Activated naive CD4-positive, alpha-beta T cell treated with Interleukin-2 at 50 U/mL for 16 hours (primary cell): Measurements from ENCODE around the gene CCNO.

Source experiments
- DNase-seq: peaks from one replicate; pipeline ENCODE4 v3.0.0-alpha.2; 2020

The CCNO gene, protein sequence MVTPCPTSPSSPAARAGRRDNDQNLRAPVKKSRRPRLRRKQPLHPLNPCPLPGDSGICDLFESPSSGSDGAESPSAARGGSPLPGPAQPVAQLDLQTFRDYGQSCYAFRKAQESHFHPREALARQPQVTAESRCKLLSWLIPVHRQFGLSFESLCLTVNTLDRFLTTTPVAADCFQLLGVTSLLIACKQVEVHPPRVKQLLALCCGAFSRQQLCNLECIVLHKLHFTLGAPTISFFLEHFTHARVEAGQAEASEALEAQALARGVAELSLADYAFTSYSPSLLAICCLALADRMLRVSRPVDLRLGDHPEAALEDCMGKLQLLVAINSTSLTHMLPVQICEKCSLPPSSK

DNA sequence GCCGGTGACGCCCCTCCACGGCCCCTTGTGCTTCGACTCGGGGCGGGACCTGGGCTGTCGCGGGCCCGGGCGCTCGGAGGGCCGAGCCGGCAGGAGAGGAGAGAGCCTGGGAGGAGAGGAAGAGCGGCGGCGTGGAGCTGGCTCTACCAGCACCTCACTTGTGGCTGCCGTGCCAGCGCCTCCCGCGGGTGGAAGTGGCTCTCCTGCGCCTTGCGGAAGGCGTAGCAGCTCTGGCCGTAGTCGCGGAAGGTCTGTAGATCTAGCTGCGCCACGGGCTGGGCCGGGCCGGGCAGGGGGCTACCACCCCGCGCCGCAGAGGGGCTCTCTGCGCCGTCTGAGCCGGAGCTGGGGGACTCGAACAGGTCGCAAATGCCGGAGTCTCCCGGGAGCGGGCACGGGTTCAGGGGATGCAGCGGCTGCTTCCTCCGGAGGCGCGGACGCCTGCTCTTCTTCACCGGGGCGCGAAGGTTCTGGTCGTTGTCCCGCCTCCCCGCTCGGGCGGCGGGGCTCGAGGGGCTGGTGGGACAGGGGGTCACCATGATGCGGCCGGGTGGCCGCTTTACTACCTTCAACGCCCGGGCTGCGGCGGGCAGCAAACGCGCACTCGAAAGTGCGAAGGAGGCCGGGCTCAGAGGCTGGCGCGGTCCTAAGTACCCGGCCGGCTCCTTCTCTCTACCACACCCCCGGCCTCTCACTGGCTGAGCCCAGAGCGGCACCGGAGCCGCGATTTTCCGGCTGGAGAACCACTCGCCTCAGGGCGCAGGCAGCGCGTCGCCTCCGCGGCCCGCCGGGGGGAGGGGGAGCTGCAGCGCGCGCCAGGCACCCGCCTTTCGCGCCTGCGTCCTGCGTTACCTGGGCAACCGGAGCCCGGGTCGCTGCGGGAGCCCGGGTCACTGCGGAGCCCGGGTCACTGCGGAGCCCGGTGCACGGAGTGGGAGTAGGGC lies at the start of gene CCNO:
Gene CCNO (minus strand): TSS at position 624 of the 944 bp plus-strand sequence. CDS start 85 bp downstream, at position 539.
- DNase-seq, result peak; percentile 63

DNA sequence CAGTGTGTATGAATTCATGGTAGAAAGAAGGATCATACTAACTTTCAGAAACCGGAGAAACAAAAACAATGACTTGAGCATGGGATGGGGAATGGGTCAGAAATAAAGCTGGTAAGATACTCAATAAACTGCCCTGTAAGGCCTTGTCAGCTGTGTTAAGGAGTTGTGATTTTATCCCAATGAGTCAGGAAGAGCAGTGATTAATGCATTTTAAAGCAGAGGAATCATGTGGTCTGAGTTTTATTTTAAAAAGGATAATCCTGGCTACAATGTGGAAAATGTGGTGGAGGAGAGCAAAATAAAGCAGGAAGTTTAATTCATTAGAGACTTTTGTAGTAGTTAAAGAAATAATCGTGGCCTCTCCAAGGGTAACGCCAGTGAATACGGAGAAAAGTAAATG lies 45.4 kb upstream of the CCNO start:
- DNase-seq, result no peak

DNA sequence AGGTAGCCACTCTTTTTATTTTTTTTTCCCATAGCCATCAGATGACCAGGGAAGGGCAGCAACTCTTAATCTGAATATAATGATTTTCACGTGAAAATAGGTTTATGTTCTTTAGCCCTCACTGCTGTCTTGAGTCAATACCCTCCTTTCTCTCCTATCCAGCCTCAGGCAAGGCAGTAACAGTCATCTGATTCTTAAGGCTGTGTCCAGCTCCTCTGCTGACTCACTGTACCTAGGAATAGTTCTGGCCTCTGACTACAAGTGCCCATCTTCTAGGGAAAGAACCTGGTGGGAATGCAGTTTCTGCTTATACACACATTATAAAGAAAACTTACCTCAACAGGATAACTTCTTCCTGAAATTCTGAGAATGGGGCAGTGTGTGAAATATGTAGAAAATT lies 43.4 kb upstream of the CCNO start:
- no peak for DNase-seq

DNA sequence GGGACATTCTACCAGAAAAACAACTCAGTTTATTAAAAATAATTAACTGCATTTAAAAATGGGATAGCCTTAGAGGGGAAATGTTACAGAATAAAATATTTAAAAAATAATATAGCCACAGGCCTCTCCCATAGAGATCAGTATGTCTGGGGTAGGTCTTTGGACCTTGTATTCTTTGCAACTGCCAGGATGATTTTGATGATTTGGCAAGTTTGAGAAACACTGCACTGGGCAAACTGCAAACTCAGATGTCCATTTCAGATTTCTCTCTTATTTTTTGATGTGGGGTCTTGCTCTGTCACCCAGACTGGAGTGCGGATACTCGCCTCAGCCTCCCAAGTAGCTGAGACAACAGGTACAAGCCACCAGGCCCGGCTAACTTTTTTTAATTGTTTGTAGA lies 24.9 kb upstream of the CCNO start:
- DNase-seq, result no peak

DNA sequence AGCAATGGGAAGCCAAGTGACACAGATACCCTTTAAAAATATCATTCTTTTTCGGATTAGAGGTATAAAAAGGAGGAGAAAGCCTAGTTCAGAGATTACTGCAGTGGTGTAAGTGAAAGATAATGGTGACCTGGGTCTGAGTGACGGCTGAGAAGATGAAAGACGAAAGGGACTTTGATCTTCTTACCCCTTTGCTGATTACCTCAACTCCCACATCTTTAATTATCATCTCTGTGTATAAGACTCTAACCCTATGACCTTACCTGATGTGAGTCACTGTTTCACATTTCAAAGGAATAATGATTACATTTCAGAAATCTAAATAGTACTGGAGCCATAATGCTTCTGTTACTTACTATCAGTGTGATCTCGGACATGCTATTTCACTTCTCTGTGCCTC lies 21.4 kb upstream of the CCNO start:
- no peak for DNase-seq

DNA sequence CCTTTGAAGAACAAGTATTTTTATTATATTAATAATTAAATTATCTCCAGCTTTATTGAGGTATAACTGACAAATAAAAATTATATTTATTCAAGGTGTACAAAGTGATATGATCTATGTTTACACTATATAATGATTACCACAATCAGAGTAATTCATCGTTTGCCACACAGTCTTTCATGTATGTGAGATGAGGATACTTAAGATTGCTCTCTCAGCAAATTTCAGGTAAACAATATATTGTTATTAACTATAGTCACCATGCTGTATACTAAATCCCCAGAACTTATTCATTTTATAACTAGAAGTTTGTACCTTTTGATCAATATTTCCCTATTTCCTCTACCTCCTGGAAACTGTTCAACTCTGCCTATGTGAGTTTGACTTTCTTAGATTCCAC lies 16.7 kb upstream of the CCNO start:
- no peak for DNase-seq

DNA sequence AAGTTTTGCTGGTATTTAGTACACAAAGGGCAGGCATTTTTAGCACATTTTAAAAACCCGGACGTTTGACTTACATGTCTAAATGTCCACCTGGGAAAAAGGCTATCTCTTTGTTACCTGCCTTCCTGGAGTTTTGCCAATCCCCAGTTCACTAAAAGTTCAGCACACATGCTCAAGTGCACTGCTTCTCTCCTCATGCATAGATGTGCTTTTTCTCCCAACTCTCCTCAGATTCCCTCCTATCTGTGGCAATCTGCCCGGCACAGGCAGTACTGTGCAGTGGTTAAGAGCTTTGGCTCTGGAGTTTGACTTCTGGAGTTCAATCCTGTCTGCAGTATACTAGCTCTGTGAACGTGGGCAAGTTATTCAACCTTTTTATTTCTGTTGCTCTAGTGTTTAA lies 8.3 kb upstream of the CCNO start:
- no peak for DNase-seq

DNA sequence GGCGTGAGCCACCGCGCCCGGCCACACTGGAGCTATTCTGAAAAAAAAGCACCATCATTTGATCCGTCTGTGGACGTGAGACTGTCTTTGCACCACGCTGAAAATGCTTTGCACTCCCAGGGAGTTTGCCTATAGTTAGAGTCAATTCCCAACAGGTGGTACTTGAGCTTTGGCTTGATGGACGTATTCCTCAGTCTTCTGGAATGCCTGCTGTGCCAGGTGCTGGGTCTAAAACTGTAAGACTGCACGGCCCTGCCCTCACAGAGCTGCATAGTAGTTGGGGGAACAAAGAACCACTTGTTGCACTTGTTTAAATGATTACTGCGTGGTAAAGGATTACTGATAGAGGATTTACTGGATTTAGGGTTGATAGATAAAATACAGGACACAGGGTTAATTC lies 3.4 kb upstream of the CCNO start:
- DNase-seq, result no peak

DNA sequence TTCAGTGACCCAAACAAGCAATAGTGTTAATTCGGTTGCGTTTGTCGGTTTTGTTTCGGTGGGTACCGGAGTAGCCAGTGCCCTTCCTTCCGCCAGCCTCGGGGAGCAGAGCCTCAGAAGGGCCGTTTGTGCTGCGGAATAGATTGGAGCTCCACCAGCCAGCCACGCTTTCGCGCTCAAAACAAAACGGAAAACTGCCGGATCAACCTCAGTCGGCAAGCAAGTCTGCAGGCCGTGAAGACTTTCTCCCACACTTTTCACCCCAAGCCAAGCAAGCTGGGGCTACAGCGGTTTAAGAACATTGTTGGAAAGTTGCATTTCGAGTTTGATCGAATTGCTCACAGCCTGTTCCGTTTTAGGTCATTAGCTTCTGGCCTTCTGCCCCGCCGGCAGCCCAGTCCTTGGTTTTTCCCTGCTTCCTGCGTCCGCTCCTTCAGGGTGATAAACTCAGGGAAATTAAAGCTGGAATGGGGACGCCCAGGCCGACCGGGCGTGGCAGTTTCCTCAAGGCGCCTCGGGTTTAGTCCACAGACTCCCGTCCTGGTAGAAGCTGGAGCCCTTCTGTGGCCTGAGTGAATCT lies 803 bp upstream of the CCNO start:
- no peak for DNase-seq

DNA sequence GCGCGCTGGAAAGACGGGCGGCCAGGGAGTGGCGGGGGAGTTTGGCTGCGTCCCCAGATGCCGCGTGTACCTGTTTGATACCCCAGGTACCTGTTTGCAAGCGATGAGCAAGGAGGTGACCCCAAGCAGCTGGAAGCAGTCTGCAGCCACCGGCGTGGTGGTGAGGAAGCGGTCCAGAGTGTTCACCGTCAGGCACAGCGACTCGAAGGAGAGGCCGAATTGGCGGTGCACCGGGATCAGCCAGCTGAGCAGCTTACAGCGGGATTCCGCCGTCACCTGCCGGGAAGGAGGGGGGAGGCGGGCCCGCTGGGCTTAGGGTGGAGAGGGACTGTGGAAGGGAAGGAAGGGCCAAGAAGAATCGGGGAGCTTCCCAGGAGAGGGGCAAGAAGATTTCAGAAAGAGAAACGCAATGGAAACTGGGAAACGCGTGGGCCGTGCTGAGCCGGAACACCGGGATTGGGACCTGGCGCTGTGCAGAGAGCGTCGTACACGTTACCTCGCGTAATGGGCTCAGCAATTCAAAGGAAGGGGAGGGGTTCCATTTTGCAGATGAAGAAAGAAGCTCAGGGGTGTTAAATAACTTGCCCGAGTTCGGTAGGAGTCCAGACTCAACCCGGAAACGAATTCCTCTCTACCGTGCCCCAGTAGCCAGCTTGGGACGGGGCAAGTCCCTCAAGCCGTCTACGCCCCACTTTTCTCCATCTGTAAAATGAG lies 980 bp downstream of the CCNO start:
- no peak for DNase-seq

DNA sequence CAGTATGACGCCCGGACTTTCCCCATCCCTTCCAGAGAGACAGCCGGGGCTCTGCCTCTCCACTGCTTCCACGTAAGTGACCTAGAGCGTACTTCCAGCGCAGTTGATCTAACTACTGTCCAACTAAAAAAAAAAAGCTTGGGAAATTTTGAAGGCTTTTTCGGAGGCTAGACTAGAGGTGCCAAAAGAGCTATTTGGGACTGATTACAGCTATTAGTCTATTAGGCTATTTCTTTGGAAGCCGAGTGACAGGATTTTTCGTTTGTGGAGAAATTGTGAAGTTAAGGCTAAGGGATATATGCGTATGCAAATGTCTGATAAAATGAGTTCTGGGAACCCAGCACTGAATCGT lies 1.5 kb downstream of the CCNO start:
- DNase-seq, result no peak

DNA sequence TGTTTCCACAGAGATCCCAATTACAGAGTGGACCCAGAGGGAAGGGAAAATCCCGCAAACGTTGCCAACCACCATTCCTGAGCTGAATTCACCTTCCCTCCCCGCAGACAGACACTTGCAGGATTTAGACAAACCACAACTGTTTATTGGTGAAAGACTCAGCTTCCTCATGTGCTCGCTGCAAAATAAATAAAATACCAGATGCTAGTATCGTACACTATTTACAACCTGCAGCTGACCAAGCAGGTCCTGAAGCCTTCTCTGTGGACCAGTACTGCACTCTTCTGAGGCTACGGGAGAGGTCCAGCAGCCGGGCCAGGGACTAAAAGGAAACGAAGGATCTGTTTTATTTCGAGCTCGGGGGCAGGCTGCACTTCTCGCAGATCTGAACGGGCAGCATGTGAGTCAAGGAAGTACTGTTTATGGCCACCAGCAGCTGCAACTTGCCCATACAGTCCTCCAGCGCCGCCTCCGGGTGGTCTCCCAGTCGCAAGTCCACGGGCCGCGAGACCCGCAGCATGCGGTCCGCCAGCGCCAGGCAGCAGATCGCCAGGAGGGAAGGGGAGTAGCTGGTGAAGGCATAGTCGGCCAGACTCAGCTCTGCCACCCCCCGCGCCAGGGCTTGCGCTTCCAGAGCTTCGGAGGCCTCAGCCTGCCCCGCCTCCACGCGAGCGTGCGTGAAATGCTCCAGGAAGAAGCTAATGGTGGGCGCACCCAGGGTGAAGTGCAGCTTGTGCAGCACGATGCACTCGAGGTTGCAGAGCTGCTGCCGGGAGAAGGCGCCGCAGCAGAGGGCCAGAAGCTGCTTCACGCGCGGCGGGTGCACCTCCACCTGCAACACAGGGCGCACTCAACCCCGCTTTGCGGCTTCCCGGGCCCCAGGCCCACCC lies 2.1 kb downstream of the CCNO start:
- DNase-seq, result peak; percentile 27

DNA sequence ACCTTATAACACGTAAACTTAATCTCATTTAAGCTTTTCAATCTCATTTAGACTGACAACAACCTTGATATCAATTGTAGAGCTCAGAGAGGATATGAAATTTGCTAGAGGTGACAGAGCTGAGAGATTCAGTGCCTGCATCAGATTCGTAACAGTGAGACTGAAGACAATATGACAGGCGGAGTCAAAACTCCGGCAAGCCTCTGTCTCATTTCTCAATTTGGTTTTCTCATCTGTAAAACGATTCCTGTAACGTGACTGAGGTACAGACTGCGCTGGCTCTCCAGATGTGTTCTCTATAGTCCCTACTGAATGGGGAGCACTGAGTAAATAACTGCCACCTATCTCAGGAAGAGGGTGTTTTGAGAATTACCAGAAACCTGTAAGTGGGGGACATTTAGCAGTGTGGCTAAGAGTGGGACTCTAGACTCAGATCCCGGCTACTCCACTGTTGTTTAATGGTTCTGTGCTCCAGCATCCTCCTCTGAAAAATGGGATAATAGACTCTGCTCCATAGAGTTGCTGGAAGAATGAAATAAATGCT lies 3.2 kb downstream of the CCNO start:
- no peak for DNase-seq

DNA sequence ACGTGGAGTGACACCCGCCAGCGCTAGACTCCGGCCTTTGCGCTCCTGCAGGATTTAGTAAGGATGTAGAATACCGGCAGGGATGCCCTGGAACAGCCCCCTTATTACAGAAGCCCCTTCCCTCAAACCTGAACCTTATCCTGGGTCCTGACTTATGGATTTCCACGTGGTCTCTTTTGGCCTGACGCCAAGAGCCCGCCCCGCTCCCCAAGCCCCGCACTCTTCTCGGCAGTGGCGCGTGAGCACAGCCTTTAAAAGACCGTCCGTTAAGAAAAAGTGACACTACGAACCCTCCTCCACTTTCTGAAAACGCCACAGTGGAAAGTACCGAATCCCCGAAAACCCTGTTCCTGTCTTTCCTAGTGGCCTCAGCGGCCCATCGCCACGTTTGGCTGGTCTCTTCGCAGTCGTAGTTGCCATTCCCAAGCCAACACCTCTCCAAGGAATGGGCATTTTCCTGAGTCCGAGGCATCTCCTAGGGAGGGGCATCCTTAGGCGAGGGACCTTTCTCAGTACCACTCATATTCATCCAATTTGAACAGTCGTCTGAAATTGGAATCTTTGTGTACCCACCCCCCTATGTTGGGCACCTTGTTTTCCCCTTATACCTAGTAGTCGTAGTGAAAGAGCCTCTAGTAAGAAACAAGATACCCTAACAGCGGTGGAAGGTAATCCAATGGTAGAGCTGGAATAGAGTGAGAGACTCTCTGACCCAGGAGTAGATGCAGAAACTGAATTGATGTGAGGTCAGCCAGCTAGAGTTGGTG lies 5.6 kb downstream of the CCNO start:
- DNase-seq, result no peak

DNA sequence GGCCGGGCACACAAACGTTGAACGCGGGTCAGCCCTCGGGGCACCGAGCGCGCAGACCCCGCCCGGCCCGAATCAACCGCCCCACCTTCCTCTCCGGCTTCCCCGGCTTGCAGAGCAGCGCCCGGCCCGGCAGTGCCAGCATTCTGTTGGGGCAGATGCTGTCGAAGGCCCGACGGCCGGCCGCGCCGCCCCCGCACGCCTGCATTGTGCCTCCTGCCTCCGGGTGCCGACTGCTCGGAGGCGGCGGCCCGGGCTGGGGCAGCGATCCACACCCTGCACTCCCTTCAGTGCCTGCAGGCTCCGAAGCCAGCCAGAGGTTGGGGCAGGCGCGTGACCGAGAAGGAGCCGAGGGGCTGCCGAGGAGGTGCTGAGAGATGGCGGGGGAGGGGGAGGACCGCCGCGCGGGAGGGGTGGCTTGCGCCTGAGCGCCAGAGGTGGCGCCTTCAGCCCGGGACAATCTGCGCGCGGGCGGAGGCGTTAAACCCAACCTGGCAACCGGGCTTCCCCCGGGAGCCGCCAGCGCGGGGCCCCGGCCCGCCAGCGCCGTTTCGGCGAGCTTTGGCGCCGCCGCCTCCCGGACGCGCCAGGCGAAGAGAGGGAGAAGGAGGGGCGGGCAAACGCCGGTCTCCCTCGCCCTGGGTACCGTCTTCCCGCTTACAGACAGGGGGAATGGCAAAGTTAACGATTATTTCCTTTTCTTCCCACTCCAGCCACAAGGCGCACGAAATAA lies 6.3 kb downstream of the CCNO start, which contains the start of gene MCIDAS:
Gene MCIDAS (minus strand): TSS at position 382 of the 730 bp plus-strand sequence. CDS start 177 bp downstream, at position 205.
- DNase-seq, result peak; percentile 63

DNA sequence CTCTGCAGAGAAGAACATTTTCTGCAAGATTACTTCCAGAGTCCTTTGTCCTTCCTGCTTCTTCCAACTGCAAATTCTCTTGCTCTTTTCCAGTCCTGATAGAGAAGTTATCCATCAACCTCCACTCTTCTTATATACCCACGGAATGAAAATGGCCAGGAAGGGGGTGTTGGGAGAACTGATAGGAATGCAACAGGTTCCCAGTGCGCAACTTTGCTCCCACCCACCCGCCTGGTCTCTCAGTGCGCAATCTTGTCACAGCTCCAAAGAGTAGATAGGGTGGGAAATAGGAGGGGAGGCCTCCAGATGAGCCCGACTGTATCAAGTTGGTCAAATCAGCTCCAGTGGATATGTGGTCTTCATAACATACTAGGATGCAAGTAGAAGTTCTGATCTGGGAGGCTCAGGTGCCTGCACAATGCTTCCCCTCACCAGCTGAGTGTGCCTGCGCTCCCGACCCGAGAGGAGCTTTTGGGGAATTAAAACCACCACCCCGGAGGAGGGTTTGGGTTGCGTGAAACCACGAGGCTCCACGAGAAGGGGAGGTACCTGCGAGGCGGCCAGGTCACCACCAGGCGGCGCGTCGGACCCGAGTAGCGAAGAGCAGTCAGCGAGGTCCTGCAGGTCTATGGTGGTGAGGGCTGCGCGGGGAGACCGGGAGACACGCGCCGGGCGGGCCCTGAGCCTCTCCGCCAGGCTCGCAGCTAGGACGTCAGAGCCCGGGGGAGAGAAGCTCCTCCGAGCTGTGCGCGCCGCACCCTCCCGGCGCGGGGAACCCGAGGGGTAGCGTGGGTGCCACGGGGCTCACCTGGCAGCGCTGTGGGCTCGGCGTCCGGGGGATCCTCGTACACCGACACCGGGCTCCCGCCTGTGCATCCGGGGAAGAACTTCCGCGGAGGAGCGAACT lies 7.1 kb downstream of the CCNO start:
- peak; percentile 51 for DNase-seq

DNA sequence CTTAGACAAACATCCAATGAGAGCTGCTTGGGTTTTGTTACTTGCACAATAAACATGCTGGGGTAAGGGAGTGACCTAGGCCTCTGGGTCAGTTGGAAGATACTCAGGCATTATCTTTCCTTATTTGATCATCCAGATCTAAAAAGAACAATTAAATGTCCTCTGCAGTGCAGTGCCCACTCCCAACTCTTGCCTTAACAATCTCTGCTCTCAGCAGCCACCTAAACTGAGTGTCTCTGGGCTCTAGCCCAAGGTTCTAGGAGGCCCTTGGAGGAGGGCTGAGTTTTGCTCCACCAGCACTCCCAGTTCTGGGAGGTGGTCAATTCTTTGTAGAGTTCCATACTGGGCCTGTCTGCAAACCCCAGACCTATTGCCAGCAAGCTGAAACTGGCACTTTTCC lies 8.1 kb downstream of the CCNO start:
- no peak for DNase-seq

DNA sequence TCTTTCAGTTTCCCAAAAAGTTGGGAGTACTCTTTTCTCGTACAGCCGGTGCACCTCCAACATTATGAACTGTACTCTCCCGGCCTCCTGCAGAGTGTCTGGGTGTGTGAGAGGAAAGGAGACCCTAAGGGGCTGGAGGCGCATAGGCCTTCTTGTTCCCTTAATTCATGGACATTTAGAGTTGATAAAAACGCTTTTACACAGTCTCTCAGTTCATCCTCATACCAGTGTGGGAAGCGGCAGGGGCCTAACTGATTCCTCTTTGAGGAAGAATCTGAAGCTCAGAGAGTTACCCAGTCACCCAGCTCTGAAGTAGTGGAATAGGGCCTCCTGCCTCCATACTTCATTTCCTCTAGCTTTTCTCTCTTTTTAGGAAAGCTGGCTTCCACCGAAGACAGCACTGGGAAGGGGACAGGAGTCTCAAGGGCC lies 9.6 kb downstream of the CCNO start:
- DNase-seq, result no peak
